ENCODE results near the gene DDX25. TPM values are rescaled to one million over a fixed set of nuclear protein-coding genes. Genes with fewer than 3 reads are reported as not detected.

DDX25 gene
- total and polyA plus RNA-seq, 2 of the 13 experiments (the other 11 are each of a cell fraction or from before 2014, with no cell fraction given): 0.17 to 0.29 TPM

DNA sequence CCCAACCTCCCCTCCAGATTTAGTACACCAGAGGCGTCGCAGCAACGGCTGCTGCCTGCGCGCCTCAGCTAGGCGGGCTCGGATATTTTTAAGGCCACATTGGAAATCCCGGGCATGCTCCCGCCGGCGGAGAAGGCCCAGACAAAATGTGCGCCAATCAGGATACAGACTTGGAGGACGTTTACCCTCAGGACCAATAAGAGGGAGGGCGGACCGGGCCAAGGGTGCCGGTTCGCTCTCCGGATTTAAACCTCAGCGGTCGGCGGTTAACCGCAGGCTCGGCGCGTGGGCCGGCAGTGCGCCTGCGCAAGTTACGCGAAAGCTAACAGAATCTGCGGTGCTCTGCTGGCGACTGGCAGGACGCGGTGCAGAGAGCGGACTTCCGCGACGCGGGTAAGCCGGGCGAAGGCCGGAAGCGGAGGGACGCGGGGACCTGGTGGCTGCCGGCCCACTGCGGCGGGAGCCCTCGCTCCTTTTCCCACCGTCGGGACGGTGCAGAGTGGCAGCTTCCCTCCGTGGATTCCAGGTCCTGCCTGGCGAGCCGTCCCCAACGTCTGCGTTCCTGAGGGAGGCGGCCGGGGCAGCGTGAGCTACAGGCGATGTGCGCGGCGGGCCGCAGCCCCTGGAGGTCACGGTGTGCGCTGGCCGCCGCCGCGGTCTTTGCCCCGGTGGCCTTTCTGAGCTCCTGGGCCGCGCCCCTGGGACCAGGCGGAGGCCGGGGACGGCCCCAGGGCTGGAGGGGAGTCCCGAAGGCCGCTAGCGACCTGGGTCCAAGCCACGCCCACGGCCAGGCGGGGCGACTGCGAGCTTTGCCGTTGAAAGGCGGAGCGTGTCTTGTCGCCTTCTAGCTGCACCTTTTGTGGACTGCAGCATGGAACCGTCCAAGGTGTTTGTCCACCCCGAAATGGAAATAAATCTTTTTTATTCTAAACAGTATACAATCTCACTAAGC is 16.7 kb upstream of the DDX25 start, which contains the start of gene HYLS1 (continued):
- TF ChIP-seq, protein P1, sequence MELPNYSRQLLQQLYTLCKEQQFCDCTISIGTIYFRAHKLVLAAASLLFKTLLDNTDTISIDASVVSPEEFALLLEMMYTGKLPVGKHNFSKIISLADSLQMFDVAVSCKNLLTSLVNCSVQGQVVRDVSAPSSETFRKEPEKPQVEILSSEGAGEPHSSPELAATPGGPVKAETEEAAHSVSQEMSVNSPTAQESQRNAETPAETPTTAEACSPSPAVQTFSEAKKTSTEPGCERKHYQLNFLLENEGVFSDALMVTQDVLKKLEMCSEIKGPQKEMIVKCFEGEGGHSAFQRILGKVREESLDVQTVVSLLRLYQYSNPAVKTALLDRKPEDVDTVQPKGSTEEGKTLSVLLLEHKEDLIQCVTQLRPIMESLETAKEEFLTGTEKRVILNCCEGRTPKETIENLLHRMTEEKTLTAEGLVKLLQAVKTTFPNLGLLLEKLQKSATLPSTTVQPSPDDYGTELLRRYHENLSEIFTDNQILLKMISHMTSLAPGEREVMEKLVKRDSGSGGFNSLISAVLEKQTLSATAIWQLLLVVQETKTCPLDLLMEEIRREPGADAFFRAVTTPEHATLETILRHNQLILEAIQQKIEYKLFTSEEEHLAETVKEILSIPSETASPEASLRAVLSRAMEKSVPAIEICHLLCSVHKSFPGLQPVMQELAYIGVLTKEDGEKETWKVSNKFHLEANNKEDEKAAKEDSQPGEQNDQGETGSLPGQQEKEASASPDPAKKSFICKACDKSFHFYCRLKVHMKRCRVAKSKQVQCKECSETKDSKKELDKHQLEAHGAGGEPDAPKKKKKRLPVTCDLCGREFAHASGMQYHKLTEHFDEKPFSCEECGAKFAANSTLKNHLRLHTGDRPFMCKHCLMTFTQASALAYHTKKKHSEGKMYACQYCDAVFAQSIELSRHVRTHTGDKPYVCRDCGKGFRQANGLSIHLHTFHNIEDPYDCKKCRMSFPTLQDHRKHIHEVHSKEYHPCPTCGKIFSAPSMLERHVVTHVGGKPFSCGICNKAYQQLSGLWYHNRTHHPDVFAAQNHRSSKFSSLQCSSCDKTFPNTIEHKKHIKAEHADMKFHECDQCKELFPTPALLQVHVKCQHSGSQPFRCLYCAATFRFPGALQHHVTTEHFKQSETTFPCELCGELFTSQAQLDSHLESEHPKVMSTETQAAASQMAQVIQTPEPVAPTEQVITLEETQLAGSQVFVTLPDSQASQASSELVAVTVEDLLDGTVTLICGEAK (IDR thresholded peaks at IDR 0.05): no peak
- TF ChIP-seq, protein P1 (CRISPR knock-in tag; IDR thresholded peaks at IDR 0.05): peak; percentile 55; the same call in 1 of the 2 replicates
- TF ChIP-seq GABPB1 (CRISPR knock-in tag; IDR thresholded peaks at IDR 0.05) (peak; percentile 85), PHF8 (CRISPR knock-in tag; IDR thresholded peaks at IDR 0.05) (peak; percentile 91), ZNF652 (CRISPR knock-in tag; IDR thresholded peaks at IDR 0.05; ENCODE audit: borderline replicate concordance, low read depth) (no peak), CHD2 (IDR thresholded peaks at IDR 0.05; ENCODE audit: low read depth, low read length) (no peak), ASH2L (IDR thresholded peaks at IDR 0.05; ENCODE audit: insufficient read length, low read depth, low read length) (peak; percentile 37), ZBTB38 (CRISPR knock-in tag; IDR thresholded peaks at IDR 0.05) (peak; percentile 48; the same call in 1 of the 2 replicates), ZNF263 (CRISPR knock-in tag; IDR thresholded peaks at IDR 0.05) (0 out of 2 replicates have a peak, but pooled peaks have one; percentile 22), ERF (CRISPR knock-in tag; IDR thresholded peaks at IDR 0.05) (0 out of 2 replicates have a peak, but pooled peaks have one; percentile 21), BATF2 (CRISPR knock-in tag; IDR thresholded peaks at IDR 0.05) (peak; percentile 84; the same call in 1 of the 2 replicates), ZNF547 (CRISPR knock-in tag; IDR thresholded peaks at IDR 0.05) (peak; percentile 81; the same call in 1 of the 2 replicates), KDM6A (CRISPR knock-in tag; IDR thresholded peaks at IDR 0.05; ENCODE audit: low read depth) (no peak), SOX6 (IDR thresholded peaks at IDR 0.05) (no peak), SOX6 (CRISPR knock-in tag; IDR thresholded peaks at IDR 0.05) (peak; percentile 38; the same call in 1 of the 2 replicates), ZNF776 (CRISPR knock-in tag; IDR thresholded peaks at IDR 0.05) (peak; percentile 77; the same call in 1 of the 2 replicates)
- TF ChIP-seq, protein P2, sequence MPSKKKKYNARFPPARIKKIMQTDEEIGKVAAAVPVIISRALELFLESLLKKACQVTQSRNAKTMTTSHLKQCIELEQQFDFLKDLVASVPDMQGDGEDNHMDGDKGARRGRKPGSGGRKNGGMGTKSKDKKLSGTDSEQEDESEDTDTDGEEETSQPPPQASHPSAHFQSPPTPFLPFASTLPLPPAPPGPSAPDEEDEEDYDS (CRISPR knock-in tag; IDR thresholded peaks at IDR 0.05): peak; percentile 79
- TF ChIP-seq, protein P3, sequence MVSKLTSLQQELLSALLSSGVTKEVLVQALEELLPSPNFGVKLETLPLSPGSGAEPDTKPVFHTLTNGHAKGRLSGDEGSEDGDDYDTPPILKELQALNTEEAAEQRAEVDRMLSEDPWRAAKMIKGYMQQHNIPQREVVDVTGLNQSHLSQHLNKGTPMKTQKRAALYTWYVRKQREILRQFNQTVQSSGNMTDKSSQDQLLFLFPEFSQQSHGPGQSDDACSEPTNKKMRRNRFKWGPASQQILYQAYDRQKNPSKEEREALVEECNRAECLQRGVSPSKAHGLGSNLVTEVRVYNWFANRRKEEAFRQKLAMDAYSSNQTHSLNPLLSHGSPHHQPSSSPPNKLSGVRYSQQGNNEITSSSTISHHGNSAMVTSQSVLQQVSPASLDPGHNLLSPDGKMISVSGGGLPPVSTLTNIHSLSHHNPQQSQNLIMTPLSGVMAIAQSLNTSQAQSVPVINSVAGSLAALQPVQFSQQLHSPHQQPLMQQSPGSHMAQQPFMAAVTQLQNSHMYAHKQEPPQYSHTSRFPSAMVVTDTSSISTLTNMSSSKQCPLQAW (CRISPR knock-in tag; IDR thresholded peaks at IDR 0.05): 0 out of 2 replicates have a peak, but pooled peaks have one; percentile 32
